Neuronal stem cell (in vitro differentiated cells): ENCODE results near the gene RHBG.

ENCODE experiments used
- DNase-seq: peaks from one replicate; pipeline ENCODE4 v3.0.0-alpha.2; 2013; ENCODE audit warnings: low spot score
- H2AFZ ChIP-seq: one replicate; pipeline ENCODE4 v1.6.1; 2013; ENCODE audit warnings: mild to moderate bottlenecking, low read length, inconsistent platforms
- H2AK5ac ChIP-seq: 2 replicates; pipeline ENCODE4 v1.6.1; 2013; ENCODE audit warnings: low read depth, mild to moderate bottlenecking, inconsistent platforms, low read length, moderate library complexity, mixed read lengths
- H2BK120ac ChIP-seq: 2 replicates; pipeline ENCODE4 v1.6.1; 2013; ENCODE audit warnings: low read depth, mild to moderate bottlenecking, inconsistent platforms, low read length, moderate library complexity, mixed read lengths
- H2BK12ac ChIP-seq: one replicate; pipeline ENCODE4 v1.6.1; 2013; ENCODE audit warnings: low read length, inconsistent platforms
- H2BK15ac ChIP-seq: 2 replicates; pipeline ENCODE4 v1.6.1; 2013; ENCODE audit warnings: mild to moderate bottlenecking, low read length, inconsistent platforms, mixed read lengths
- H2BK5ac ChIP-seq: one replicate; pipeline ENCODE4 v1.6.1; 2013; ENCODE audit warnings: inconsistent platforms, mild to moderate bottlenecking, low read length, moderate library complexity
- H3K14ac ChIP-seq: one replicate; pipeline ENCODE4 v1.6.1; 2013; ENCODE audit warnings: low read length, inconsistent platforms
- H3K18ac ChIP-seq: 2 replicates; pipeline ENCODE4 v1.6.1; 2013; ENCODE audit warnings: low read length, inconsistent platforms
- H3K23ac ChIP-seq: 2 replicates; pipeline ENCODE4 v1.6.1; 2013; ENCODE audit warnings: low read depth, mild to moderate bottlenecking, mixed read lengths, low read length, inconsistent platforms; ENCODE audit not compliant: poor library complexity
- H3K27ac ChIP-seq: replicated peaks from 3 replicates; pipeline ENCODE4 v1.5.1; 2013; ENCODE audit warnings: low read length, inconsistent platforms
- H3K27me3 ChIP-seq, 3 experiments: 2 replicates each; pipeline ENCODE4 v1.6.1; 2013; ENCODE audit warnings: low read length in 3 of 3, mild to moderate bottlenecking in 2 of 3, inconsistent platforms in 1 of 3, low read depth in 1 of 3, mixed read lengths in 1 of 3, moderate library complexity in 1 of 3; ENCODE audit not compliant: control insufficient read depth in 3 of 3, insufficient read depth in 3 of 3
- H3K36me3 ChIP-seq, 2 donors: replicated peaks in 1 of 2; 2 replicates each; pipeline ENCODE4 v1.6.1; 2013; ENCODE audit warnings: low read length in 2 of 2; ENCODE audit not compliant: control insufficient read depth in 2 of 2, insufficient read depth in 2 of 2
- H3K4ac ChIP-seq: 2 replicates; pipeline ENCODE4 v1.6.1; 2013; ENCODE audit warnings: inconsistent platforms, mild to moderate bottlenecking, low read length, moderate library complexity
- H3K4me1 ChIP-seq, 2 donors: 1 replicate in 1 of 2; 2 replicates in 1 of 2; pipeline ENCODE4 v1.6.1; 2013; ENCODE audit warnings: low read length in 2 of 2, low read depth in 1 of 2; ENCODE audit not compliant: control insufficient read depth in 2 of 2, insufficient read depth in 1 of 2
- H3K4me2 ChIP-seq: one replicate; pipeline ENCODE4 v1.6.1; 2013; ENCODE audit warnings: mild to moderate bottlenecking, low read length, inconsistent platforms; ENCODE audit not compliant: insufficient read depth, poor library complexity, severe bottlenecking
- H3K4me3 ChIP-seq, 2 donors: 2 replicates each; pipeline ENCODE4 v1.5.1; 2013; ENCODE audit warnings: low read length in 2 of 2, mild to moderate bottlenecking in 2 of 2, inconsistent platforms in 1 of 2, moderate library complexity in 1 of 2
- H3K79me1 ChIP-seq: one replicate; pipeline ENCODE4 v1.6.1; 2013; ENCODE audit warnings: low read depth, mild to moderate bottlenecking, inconsistent platforms, low read length, moderate library complexity
- H3K9ac ChIP-seq: one replicate; pipeline ENCODE4 v1.6.1; 2013; ENCODE audit warnings: mild to moderate bottlenecking, low read depth, low read length, inconsistent platforms; ENCODE audit not compliant: poor library complexity
- H3K9me3 ChIP-seq, 2 donors: replicated peaks in 1 of 2; 2 replicates each; pipeline versions ENCODE3 to v1.6.1; 2013; ENCODE audit warnings: low read length in 2 of 2, mild to moderate bottlenecking in 2 of 2, inconsistent platforms in 1 of 2, low read depth in 1 of 2, mixed read lengths in 1 of 2, moderate library complexity in 1 of 2; ENCODE audit not compliant: control insufficient read depth in 2 of 2, insufficient read depth in 1 of 2
- H4K8ac ChIP-seq: one replicate; pipeline ENCODE4 v1.6.1; 2013; ENCODE audit warnings: low read depth, mild to moderate bottlenecking, inconsistent platforms, low read length, moderate library complexity
- H4K91ac ChIP-seq: one replicate; pipeline ENCODE4 v1.6.1; 2013; ENCODE audit warnings: low read length, low read depth, mild to moderate bottlenecking, inconsistent platforms; ENCODE audit not compliant: poor library complexity
- WGBS, 2 donors: extraction: QIAGEN DNeasy Blood & Tissue Kit; methylation state at CpG; one replicate each; pipeline ENCODE4 v1.1.7; 2013; ENCODE audit warnings: missing lambda C conversion rate in 2 of 2, mixed read lengths in 1 of 2; ENCODE audit not compliant: insufficient read length in 2 of 2, insufficient replicate concordance in 1 of 2; ENCODE audit errors: extremely low coverage in 2 of 2; 5-methylcytosine and 5-hydroxymethylcytosine counted together

Gene RHBG

DNA sequence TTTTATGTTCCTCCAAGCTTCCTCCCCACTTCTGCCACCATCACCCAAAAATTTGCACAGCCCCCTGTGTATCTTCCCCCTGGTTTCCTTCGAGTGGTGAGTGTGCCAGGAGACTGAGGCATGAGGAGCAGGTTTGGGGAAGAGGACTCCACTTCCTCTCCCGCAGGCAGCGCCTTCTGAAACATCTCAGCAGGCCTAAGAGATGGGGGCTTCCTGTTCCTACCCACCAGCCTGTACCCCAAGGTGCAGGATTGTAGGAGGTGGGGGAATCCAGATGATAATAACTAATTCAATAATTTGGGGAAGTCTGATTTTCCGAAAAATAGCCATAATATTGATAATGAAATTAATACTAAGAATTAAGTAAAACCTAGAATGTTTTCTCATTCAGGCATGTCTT is 62.4 kb downstream of the RHBG start:
- Histone ChIP-seq H2BK5ac (no peak overlapping the region), H3K4me2 (no peak overlapping the region), H4K91ac (no peak overlapping the region), H3K27me3 (peaks cover 48 to 99% (median 98%) of the 10 kb centered on the region in 3 experiments), H3K23ac (no peak overlapping the region), H3K18ac (no peak overlapping the region), H4K8ac (no peak overlapping the region), H3K79me1 (no peaks in the 10 kb centered on the region), H3K27ac (no peak overlapping the region), H3K9me3 (peaks cover 0 to 2% of the 10 kb centered on the region in 2 donors), H3K14ac (no peak overlapping the region), H3K4ac (no peak overlapping the region), H2BK15ac (no peak overlapping the region), H2BK120ac (no peak overlapping the region), H2BK12ac (no peak overlapping the region), H3K4me3 (no peak overlapping the region), H3K36me3 (no peaks in the 10 kb centered on the region), H3K9ac (no peak overlapping the region), H2AFZ (no peak overlapping the region), H2AK5ac (no peak overlapping the region), H3K4me1 (peaks cover 2 to 16% of the 10 kb centered on the region in 2 donors)
- no peak for DNase-seq
- no CpG with 5 or more reads among the region's 4 CpGs for WGBS, 2 donors

- no peaks in the 10 kb centered on the region for H3K79me1 ChIP-seq
- H3K4ac ChIP-seq: no peak overlapping the region
- H3K23ac ChIP-seq: no peak overlapping the region
- no peak overlapping the region for H3K9ac ChIP-seq
- H3K18ac ChIP-seq: no peak overlapping the region
- no CpG with 5 or more reads among the region's 12 CpGs for WGBS, 2 donors
- no peak overlapping the region for H3K4me2 ChIP-seq
- H3K27me3 ChIP-seq: peaks cover 48 to 99% (median 98%) of the 10 kb centered on the region in 3 experiments
- no peaks in the 10 kb centered on the region for H3K36me3 ChIP-seq
- H3K27ac ChIP-seq: no peak overlapping the region
- no peak overlapping the region for H2AFZ ChIP-seq
- H4K8ac ChIP-seq: no peak overlapping the region
- no peak overlapping the region for H2BK120ac ChIP-seq
- H2AK5ac ChIP-seq: no peak overlapping the region
- H2BK12ac ChIP-seq: no peak overlapping the region
- H4K91ac ChIP-seq: no peak overlapping the region
- peaks cover 0 to 2% of the 10 kb centered on the region in 2 donors for H3K9me3 ChIP-seq
- peaks cover 2 to 16% of the 10 kb centered on the region in 2 donors for H3K4me1 ChIP-seq
- H2BK15ac ChIP-seq: no peak overlapping the region
- H3K4me3 ChIP-seq: no peak overlapping the region
- H2BK5ac ChIP-seq: no peak overlapping the region
- H3K14ac ChIP-seq: no peak overlapping the region
- no peak for DNase-seq
These were observed 63.0 kb downstream of the RHBG start for GRCh38 chr1:156431769-156432668.

GRCh38 chr1:156432669-156433018 is 63.6 kb downstream of the RHBG start:
- Histone ChIP-seq H2BK120ac (no peak overlapping the region), H3K9ac (no peak overlapping the region), H3K9me3 (peaks cover 0 to 2% of the 10 kb centered on the region in 2 donors), H3K4me2 (no peak overlapping the region), H3K4me1 (peaks cover 2 to 18% of the 10 kb centered on the region in 2 donors), H3K36me3 (no peaks in the 10 kb centered on the region), H2BK5ac (no peak overlapping the region), H2BK15ac (no peak overlapping the region), H3K4me3 (no peak overlapping the region), H3K4ac (no peak overlapping the region), H3K14ac (no peak overlapping the region), H3K23ac (no peak overlapping the region), H2BK12ac (no peak overlapping the region), H4K91ac (no peak overlapping the region), H3K27ac (no peak overlapping the region), H2AK5ac (no peak overlapping the region), H4K8ac (no peak overlapping the region), H3K79me1 (no peaks in the 10 kb centered on the region), H3K18ac (no peak overlapping the region), H2AFZ (no peak overlapping the region), H3K27me3 (peaks cover 53 to 99% (median 98%) of the 10 kb centered on the region in 3 experiments)
- no CpG with 5 or more reads among the region's 11 CpGs for WGBS, 2 donors
- no peak for DNase-seq

DNA sequence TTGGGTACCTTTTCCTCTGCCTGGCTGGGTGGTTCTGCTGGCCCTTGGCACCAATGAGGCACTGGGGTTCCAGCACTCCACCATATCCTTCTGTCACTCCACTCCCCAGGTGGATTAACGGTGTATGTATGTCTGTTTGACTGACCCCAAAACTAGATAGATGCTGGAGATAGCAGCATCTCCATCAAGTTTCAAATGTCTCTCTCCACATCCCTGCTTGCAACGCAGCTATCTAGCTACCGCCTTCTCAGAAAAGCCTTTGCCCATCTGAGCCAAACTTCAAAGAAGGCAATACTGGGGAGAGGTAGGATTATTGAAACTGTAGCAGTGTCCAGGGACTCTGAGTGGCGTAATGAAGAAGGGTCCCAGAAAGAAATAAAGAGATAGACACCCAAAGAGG is 64.0 kb downstream of the RHBG start:
- no peak overlapping the region for H4K8ac ChIP-seq
- peaks cover 0 to 2% of the 10 kb centered on the region in 2 donors for H3K9me3 ChIP-seq
- H2AFZ ChIP-seq: no peak overlapping the region
- H3K18ac ChIP-seq: no peak overlapping the region
- no peak overlapping the region for H4K91ac ChIP-seq
- H3K4ac ChIP-seq: no peak overlapping the region
- H3K79me1 ChIP-seq: no peaks in the 10 kb centered on the region
- no CpG with 5 or more reads among the region's 4 CpGs for WGBS, 2 donors
- no peak overlapping the region for H2BK120ac ChIP-seq
- H3K9ac ChIP-seq: no peak overlapping the region
- H3K27me3 ChIP-seq: peaks cover 53 to 99% (median 98%) of the 10 kb centered on the region in 3 experiments
- H3K23ac ChIP-seq: no peak overlapping the region
- no peaks in the 10 kb centered on the region for H3K36me3 ChIP-seq
- H2AK5ac ChIP-seq: no peak overlapping the region
- H2BK5ac ChIP-seq: no peak overlapping the region
- H3K4me1 ChIP-seq: peaks cover 2 to 18% of the 10 kb centered on the region in 2 donors
- no peak overlapping the region for H3K4me3 ChIP-seq
- no peak for DNase-seq
- H2BK12ac ChIP-seq: no peak overlapping the region
- no peak overlapping the region for H2BK15ac ChIP-seq
- no peak overlapping the region for H3K14ac ChIP-seq
- H3K4me2 ChIP-seq: no peak overlapping the region
- H3K27ac ChIP-seq: no peak overlapping the region
